Embryonic facial prominence (tissue), 1 donor: Measurements from ENCODE around the gene EXOC7.
A peak's percentile ranks its signal among the peaks of the same experiment; 100 is the strongest.

Source experiments
- DNase-seq: peaks from one replicate; pipeline ENCODE4 v3.0.0-alpha.2; 2016; ENCODE audit errors: extremely low spot score

EXOC7 gene, protein sequence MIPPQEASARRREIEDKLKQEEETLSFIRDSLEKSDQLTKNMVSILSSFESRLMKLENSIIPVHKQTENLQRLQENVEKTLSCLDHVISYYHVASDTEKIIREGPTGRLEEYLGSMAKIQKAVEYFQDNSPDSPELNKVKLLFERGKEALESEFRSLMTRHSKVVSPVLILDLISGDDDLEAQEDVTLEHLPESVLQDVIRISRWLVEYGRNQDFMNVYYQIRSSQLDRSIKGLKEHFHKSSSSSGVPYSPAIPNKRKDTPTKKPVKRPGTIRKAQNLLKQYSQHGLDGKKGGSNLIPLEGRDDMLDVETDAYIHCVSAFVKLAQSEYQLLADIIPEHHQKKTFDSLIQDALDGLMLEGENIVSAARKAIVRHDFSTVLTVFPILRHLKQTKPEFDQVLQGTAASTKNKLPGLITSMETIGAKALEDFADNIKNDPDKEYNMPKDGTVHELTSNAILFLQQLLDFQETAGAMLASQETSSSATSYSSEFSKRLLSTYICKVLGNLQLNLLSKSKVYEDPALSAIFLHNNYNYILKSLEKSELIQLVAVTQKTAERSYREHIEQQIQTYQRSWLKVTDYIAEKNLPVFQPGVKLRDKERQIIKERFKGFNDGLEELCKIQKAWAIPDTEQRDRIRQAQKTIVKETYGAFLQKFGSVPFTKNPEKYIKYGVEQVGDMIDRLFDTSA

DNA sequence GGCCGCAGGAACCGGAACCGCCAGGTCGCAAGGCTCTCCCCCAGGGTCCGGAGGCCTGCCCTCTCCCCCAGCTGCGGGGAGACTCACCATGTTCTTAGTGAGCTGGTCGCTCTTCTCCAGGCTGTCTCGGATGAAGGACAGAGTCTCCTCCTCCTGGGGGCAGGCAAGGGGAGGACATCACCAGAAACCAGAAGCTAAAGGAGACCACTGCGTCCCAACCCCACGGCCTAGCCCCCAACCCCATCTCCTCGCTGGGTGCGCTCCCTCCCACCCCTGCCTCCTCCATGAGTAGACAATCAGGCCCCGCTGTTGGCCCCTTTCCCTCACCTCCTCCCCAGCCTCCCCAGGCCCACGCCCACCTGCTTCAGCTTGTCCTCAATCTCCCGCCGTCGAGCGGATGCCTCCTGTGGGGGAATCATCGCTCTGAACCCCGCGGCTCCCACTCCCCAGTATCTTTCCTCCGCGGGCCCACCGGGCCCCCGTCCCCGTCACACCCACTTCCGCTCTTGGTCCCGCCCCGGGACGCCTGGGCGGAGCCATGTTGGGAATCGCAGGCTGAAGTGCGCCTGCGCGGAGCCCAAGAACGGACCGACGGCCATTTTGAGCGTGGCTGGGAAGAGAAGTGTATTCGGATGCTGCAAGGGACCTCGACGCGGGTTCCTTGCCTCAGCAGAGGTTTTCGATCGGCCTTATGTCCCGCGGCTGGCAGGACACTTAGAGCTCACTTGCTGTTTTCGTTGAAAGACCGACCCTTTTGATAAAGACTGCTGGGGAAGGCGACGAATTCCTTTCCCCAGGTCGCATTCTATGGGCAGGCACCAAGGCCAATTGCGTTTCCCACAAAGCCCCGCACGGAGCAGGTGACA lies at the start of gene EXOC7:
Gene EXOC7 (minus strand): TSS at position 514 of the 866 bp plus-strand sequence. CDS start 95 bp downstream, at position 419.
- peak; percentile 95 for DNase-seq

DNA sequence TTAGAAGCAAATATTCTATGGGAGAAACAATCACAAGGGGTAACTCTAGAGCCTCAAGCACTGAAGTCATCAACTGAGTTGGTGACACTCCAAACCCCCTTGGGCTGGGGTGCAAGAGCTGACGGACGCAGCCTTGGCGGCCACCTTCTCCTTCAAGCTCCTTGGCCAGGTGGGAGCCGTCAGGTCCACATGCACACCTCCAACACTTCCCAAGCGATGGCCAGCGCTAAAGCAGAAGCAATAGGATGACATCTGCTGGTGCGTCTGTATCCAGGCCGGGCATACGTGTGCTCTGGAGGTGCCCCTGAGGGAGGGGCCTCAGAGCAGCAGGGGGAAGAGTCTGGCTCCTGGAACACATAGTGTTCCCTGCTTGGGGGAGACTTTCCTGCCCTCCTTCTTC lies 49.6 kb upstream of the EXOC7 start:
- DNase-seq = no peak

DNA sequence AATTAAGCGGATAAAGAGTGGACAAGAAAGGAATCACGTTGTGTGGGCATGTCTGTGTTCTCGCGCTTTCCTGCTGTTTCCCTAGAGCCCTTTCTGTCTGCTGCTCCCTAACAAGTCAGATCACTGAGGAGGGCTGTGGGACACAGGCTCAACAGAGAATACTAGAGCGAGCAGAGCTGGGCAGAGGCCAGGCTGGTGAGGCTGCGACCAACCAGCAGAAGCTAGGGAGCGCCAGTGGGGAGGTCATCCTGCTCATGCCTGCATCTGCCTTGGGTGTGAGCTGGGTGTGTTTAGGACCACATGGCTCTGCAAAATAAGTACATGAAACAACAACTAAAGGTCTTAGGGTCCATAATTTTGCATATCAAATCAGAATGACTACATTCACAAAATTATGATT lies 49.0 kb upstream of the EXOC7 start:
- no peak for DNase-seq

DNA sequence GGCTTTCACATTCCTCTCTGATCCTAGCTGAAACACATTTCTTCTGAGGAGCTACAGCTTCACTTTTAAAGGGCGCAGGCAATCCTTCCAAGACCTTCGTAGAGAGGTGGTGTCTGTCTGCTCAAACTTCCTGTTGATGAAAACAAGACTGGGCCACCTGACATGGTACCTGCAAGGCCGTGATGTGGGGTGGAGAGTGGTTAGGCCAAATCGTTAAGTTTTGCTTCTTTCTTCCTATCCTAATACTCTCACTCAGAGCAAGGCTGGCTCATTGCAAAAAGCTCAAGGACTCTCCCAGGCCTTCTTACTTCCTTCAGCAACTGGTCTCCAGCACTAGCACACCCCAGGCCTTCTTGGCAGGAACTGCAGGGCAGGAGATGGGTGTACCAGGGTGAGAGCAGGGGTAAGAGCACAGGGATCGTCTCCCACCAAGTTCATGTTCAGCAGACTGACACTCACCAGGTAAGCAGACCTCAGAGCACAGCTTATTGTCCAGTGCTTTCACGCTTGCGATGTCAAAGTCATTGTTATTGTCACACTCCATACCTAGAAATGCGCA lies 48.4 kb upstream of the EXOC7 start:
- DNase-seq = no peak

DNA sequence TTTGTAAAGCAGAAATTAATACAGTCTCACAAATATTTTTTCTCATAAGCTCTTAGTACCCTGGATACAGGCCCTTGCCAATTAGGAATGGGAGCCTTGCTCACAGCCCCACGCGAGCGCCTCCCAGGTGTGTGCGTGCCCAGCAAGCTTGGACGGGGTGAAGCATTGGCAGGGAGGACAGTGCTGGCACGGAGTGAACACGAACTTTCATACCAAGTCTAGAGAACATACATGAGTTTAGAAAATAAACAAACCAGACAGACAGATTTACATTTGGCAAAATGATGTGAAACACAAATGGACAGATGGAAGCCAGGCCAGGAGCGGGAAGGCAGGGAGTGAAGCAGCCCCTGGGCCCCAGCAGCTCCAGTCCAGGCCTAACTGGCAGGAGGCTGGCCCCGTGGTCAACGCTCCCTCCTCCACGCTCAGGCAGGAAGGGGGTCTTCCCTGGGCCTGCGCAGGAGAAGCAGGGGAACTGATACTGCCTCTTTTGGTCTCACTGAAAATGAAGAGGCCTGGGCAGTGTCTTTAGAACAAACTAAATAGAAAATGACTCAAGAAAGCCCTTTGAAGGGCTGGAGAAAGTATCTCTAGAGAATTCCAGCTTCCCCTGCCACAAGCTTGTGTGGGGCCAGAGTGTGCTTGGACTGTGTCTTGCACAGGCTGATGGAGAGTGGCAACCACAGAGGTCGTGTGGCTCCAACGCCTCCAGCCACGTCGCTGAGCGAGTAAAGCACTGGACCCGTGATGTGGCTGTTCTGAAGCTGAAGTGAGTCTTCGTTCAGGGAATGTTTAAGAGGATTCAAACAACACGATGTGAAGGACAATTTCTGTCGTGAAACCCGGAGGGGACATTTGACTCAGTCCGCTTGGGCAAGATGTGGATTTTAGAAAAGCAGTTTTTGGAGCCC lies 47.4 kb upstream of the EXOC7 start:
- no peak for DNase-seq

DNA sequence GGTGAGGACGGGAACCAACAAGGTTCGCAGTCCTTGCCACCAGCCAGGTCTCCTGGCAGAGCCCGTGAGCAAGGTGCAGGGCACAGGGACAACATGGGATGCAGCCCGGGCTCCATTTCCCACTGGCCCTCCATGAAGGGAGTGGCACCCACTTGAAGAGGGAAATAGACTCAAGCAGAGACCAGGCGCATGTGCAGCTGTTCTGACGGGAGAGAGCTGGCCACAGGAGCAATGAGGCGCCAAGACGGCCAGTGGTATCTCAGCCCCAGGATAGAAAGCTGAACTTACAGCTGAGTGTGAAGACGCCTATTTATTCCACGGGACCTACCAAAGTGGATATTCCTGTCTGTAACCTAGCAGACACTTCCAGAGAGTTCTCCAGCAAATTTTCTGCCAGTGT lies 45.6 kb upstream of the EXOC7 start:
- DNase-seq = no peak

DNA sequence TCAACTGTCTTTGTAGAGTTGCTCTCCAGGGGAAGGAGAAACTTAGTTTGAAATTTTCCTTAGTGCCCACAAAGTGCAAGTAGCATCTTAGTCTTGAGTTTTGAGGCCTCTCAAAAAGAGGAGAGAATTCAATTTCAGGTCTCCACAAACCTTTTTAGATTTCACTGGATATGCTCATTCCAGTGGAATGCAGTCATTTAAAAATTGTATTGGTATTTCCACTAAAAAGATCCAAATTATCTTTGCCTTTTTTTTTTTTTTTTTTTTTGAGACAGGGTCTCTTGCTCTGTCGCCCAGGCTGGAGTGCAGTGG lies 44.4 kb upstream of the EXOC7 start:
- DNase-seq = no peak

DNA sequence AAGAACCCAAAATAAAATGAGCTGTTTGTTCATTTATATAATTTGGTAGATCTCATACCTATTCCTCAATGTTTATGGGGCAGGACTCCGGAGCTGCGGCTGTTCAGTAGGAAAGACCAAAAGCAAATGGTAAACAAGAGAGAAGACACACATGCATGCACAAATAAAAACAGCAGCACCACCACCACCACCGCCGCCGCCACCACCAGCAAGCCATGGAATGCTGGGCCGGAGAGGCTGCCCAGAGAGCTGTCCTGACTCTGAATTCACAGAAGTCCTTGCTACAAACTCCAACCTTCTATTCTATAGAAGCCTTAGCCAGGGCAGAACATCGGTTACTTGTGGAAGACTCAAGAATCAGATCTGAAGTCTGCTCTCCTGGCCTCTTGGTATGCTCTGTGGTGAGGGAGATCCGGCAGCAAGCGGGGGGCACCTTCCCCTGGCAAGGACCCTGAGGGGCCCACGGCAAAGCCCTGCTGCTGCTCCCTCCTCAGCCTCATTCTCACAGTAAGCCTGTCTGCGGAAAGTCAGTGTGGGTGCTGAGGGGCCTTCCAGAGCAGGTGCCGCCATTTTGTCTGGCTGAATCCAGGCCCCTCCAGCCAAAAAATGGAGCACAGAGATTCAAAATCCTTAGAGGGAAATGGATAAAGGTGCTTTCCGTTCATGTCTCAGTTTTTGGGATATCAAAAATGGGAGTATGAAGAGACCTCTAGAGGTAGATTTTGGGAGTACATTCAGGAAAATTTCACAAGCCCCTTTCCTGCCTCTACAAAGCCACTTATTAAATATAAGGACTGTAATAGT lies 43.8 kb upstream of the EXOC7 start:
- no peak for DNase-seq

DNA sequence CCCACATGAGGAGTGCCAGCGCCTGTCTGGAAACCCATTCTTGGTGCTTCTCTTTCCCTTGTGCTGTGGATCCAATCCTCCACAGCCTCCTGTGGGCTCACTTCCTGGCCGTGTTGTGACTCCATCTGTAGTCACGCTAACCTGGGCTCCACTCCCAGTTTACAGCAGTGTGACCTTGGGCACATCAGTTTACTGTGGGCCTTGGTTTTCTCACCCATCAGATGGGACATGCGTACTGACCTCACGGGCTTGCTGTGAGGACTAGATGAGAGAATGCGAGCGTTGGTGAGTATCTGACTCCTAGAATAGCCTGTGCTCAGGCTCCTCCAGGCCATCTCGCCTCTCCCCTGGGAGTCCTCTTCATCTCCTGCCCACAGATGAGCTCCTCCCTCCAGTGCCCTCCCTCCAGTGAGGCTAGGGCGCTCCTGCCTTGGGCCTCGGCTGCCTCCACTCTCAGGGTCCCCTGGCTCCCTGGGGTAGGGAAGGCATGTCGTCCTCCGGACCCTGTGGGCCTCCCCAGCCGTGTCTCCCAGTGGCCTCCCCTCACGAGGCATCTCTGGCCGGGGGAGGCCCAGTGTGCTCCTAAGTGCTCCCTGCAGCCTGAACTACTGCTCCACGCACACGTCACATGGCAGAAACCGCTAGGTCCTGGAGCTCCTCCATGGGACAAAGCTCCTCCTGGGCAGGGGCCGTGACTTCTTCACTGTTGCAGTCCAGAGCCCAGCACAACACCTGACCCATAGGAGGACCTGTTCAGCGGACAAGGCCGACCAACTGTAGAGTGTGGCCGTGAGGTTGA lies 42.7 kb upstream of the EXOC7 start:
- no peak for DNase-seq

DNA sequence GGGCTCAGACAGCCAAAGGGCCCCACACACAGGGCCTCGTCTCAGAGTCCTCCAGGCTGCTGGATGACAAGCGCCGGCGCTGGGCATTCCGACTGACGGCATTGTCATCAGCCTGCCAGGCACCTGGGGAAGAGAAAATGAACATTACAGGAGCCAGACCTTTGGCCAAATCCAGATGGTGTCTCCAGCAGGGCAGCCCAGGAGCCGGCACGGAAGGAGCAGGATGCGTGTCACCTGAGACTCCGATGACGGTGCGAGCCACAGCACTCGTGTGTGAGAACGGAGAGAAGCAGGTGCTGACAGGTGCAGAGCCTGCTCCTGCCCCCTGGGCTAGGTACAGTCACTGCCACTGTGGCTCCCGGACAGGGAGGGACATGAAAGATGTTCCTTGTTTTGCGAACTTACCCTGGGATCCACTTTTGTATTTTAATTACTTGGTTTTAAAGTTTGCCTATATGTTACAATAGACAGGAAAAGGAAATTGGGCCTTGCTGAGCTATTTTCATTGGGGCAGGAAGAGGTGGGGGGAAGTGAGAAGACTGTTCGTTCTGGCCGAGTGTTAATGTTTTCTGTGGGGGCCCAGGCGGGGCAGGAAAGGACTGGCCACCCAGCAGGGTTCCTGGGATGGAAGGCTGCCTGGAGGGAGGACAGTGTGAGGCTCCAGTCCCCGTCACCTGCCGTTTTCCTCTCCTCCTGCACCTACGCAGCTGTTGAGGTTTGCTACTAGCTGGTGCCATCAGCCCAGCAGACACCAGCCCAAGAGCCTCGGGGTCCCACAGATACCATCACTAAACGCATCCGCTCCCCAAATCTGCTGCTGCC lies 41.9 kb upstream of the EXOC7 start:
- DNase-seq = no peak

DNA sequence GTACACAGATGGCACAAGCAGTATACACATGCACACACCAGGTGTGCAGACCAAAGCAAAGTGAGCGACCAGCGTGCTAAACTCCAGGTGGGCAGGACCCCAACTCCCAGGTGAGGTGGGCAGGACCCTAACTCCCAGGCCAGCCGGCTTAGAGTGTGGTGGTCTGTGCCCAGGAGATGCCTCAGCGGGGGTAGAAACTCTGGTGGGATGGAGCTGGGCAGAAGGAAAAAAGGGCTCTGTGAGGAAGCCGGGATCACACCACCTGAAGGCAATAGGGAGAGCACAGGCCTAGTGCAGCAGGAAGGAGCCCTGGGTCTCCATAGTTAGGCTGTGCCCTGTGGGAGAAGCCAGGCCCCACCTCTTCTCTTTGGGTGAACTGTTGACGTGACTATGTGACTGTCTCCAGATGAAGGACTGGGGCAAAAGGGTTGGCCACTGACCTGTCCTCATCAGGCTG lies 39.0 kb upstream of the EXOC7 start:
- no peak for DNase-seq

DNA sequence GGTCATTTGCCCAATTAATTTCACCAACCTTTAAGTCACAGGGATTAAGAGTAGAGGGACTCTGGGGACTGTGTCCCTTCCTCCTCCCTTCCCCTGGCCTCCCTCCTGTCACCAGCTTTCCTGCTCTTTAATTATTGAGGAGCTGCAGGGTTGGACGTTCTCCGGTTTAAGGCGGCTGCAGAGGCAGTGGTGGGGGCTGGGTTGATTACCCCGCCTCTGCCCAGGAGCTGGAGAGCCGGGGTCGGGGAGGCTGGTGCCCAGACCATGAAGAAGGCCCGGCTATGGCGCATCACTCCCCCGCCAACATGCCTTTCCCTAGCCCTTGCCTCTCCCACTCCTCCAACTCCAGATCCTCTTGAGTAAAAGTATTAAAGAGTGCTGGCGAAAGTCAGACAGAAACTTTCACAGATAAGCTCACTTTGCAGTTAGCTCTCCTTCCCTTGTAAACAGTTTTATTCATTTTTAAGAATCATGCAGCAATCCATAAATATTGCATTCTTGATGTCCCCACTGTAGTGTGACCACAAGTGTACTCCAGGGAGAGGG lies 38.5 kb upstream of the EXOC7 start:
- no peak for DNase-seq

DNA sequence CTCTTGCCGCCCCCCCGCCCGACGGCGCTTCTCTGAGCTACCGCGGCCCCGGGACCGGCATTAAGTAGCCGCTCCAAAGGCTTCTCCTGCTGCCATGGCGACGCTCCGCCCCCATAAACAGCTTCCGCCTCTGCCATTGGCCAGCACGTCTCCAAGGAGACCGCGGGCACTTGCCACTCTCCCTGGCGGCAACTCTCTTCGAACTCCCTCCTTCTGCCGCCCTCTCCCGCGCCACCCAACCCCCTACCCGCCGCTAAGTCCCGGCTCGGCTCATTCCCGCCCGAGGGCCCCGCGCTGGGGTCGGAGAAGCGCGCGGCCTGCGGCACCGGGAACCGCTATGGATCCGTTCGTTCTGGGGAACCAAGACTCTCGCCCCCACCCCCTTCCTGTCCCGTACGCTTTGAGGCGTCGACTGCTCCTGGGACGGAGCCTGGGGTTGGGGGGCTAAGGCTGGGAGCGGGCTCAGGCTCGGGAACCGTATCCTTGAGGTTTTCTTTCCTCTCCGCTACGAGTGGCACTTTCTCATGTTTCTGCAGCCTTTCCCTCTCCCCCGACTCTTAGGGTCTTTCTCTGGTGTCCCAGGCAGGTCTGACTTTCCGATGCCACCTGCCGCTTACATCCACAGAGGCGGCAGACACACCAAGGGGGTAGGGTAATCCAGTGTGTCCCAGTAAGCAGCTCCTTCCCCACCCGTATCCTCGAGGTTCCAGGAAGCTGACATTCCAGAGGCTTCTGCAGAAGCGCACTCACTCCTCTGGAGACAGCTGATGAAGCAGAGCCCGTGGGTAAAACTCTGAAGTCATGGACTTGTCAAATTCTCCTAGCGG lies 37.8 kb upstream of the EXOC7 start, which contains the start of gene FOXJ1:
Gene FOXJ1 (minus strand): TSS at position 34 of the 827 bp plus-strand sequence. CDS start 850 bp downstream, outside the sequence.
- DNase-seq = peak; percentile 81

DNA sequence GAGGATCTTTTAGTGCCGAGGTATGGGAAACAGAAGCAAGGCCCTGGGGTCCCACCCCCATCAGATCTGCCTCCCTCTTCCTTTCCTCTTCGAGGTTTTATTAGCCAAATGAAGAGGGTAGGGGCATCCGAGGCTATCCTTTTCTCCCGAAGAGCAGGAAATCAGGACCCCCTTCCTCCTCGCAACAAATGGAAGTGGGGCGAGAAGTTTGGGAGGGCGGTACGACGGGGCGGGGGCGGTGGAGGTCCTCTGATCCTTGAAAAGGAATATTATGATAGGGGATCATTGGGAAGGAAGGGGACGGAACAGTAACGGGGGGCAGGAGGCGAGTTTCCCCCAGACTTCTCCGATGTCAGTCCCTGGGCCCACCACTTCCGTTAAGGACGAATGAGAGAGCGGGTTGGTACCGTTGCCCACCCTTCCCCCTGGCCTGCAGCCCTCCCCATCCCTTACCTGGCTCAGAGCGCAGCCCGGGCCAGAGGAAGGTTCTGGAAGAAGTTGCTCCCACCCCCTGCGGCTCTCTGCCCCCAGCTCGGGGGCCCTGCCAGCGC lies 37.1 kb upstream of the EXOC7 start:
- DNase-seq = no peak

DNA sequence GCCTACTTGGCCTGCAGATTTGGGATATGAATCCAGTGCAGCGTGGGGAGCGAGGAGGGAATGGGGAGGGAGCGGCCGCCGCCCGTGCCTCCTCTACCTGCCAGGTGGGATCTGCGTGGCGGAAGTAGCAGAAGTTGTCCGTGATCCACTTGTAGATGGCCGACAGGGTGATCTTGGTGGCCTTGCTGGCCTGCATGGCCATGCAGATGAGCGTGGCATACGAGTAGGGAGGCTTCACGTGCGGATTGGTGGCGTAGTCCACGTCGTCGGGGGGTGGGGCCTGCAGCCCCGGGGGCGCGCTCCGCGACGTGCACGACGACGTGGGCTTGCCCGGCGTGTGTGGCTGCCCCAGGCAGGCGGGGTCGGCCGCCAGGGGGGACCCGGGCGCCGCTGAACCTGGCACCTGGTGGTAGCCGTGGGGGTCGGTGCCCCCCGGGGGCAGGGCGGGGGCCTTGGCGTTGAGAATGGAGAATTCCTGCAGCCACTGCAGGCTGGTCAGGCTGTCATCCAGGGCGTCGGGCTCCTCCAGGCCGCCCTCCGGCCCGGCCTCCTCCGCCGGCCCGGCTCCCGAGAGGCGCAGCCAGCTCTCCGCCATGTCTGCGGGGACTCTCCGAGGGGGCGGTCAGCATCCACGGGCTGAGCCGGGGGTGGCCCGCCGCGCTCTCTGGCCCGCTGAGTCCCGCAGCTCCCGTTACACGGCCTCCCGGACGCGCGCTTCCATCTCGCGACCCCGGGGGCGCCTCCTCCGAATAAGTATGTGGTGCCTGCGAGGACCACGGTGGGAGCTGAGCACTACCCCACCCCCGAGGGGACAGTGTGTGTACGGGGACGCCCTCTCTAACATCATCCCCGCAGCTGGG lies 36.4 kb upstream of the EXOC7 start:
- DNase-seq = no peak
